ENCODE results near the gene PHLPP1. TPM values are rescaled to one million over a fixed set of nuclear protein-coding genes. Genes with fewer than 3 reads are reported as not detected.

The PHLPP1 gene
- polyA plus RNA-seq, 1 experiment, result 5.6 TPM

- Histone ChIP-seq H3K27me3 (ENCODE audit: control insufficient read depth, insufficient read depth, low read length) (no peaks in the 10 kb centered on the region), H3K9me3 (ENCODE audit: control insufficient read depth, insufficient read depth, low read length) (no peaks in the 10 kb centered on the region), H3K4me3 (ENCODE audit: low read depth, low read length) (no peak overlapping the region), H3K27ac (ENCODE audit: low read depth, low read length) (no peak overlapping the region)
- DNase-seq (ENCODE audit: low read depth, low spot score), result no peak
- TF ChIP-seq CTCF (IDR thresholded peaks at IDR 0.05; ENCODE audit: low read depth, low read length), result no peak
- POLR2A ChIA-PET, result no interaction called here
- CTCF ChIA-PET, result interaction anchor here (1.2 kb wide), 1 partner anchor 191 kb away, joined by 3 read pairs; no protein-coding TSS in a partner anchor
Measured at GRCh38 chr18:62777814-62778213, 62.5 kb downstream of the PHLPP1 start.

- Histone ChIP-seq H3K9me3 (ENCODE audit: control insufficient read depth, insufficient read depth, low read length) (no peaks in the 10 kb centered on the region), H3K27me3 (ENCODE audit: control insufficient read depth, insufficient read depth, low read length) (no peaks in the 10 kb centered on the region), H3K27ac (ENCODE audit: low read depth, low read length) (no peak overlapping the region), H3K4me3 (ENCODE audit: low read depth, low read length) (no peak overlapping the region)
- POLR2A ChIA-PET, result no interaction called here
- no peak for TF ChIP-seq CTCF (IDR thresholded peaks at IDR 0.05; ENCODE audit: low read depth, low read length)
- CTCF ChIA-PET, result interaction anchor here (0.6 to 1.2 kb wide), 2 partner anchors 37 to 192 kb away, joined by 3 read pairs; no protein-coding TSS in a partner anchor
- DNase-seq (ENCODE audit: low read depth, low spot score), result no peak
Measured at GRCh38 chr18:62778976-62779869, 63.9 kb downstream of the PHLPP1 start.

- DNase-seq (ENCODE audit: low read depth, low spot score), result no peak
- ChIA-PET POLR2A (interaction anchor here (0.7 to 0.8 kb wide), 2 partner anchors 22 to 67 kb away, joined by 3 read pairs; no protein-coding TSS in a partner anchor), CTCF (interaction anchor here (1.0 to 1.3 kb wide), 2 partner anchors 66 to 201 kb away, joined by 3 to 4 read pairs; no protein-coding TSS in a partner anchor)
- H3K27me3 ChIP-seq (ENCODE audit: control insufficient read depth, insufficient read depth, low read length), result no peaks in the 10 kb centered on the region
- H3K4me3 ChIP-seq (ENCODE audit: low read depth, low read length), result no peak overlapping the region
- peak overlapping the region; percentile 53 for H3K27ac ChIP-seq (ENCODE audit: low read depth, low read length)
- H3K9me3 ChIP-seq (ENCODE audit: control insufficient read depth, insufficient read depth, low read length), result no peaks in the 10 kb centered on the region
- no peak for TF ChIP-seq CTCF (IDR thresholded peaks at IDR 0.05; ENCODE audit: low read depth, low read length)
Measured at GRCh38 chr18:62781262-62781661, 65.9 kb downstream of the PHLPP1 start.

GRCh38 chr18:62781893-62782292 lies 66.6 kb downstream of the PHLPP1 start:
- POLR2A ChIA-PET, result interaction anchor here (0.7 to 0.8 kb wide), 2 partner anchors 23 to 67 kb away, joined by 3 read pairs; no protein-coding TSS in a partner anchor
- CTCF ChIA-PET, result interaction anchor here (1.0 to 1.3 kb wide), 2 partner anchors 67 to 201 kb away, joined by 3 to 4 read pairs; no protein-coding TSS in a partner anchor
- no peak overlapping the region for H3K27ac ChIP-seq (ENCODE audit: low read depth, low read length)
- no peaks in the 10 kb centered on the region for H3K9me3 ChIP-seq (ENCODE audit: control insufficient read depth, insufficient read depth, low read length)
- no peak for TF ChIP-seq CTCF (IDR thresholded peaks at IDR 0.05; ENCODE audit: low read depth, low read length)
- peak; percentile 76 for DNase-seq (ENCODE audit: low read depth, low spot score)
- H3K27me3 ChIP-seq (ENCODE audit: control insufficient read depth, insufficient read depth, low read length), result no peaks in the 10 kb centered on the region
- no peak overlapping the region for H3K4me3 ChIP-seq (ENCODE audit: low read depth, low read length)

Measured in AG04450 (cell line).